HEK293 (cell line): ENCODE results near the gene CD2AP.

Experiments
- CTCF ChIA-PET: fragments of 350-600 bp; formaldehyde crosslinking; extraction: SDS; loops from one replicate; lab custom pipeline; 2021; ENCODE audit warnings: antibody characterized with exemption; lab: Yijun Ruan, JAX
- POLR2A ChIA-PET: fragments of 300-600 bp; formaldehyde crosslinking; extraction: SDS; loops from one replicate; lab custom pipeline; 2020; ENCODE audit warnings: antibody characterized with exemption, inconsistent platforms; lab: Yijun Ruan, JAX
- H3K27ac ChIP-seq: fragments of 200-500 bp; sonication (Bioruptor generic); 2 replicates; pipeline ENCODE4 v1.5.1; 2014; ENCODE audit warnings: low read depth, low read length, control low read depth, inconsistent platforms; ENCODE audit errors: extremely low read depth
- H3K36me3 ChIP-seq, 2 experiments: fragments of 200-500 bp in 1 of 2; sonication (Bioruptor generic) in 1 of 2; 1 replicate in 1 of 2; 2 replicates in 1 of 2; pipeline ENCODE4 v1.5.1; 2014 to 2017; ENCODE audit warnings: inconsistent platforms in 2 of 2, low read length in 2 of 2; ENCODE audit not compliant: control insufficient read depth in 2 of 2, insufficient read depth in 1 of 2
- H3K4me1 ChIP-seq: fragments of 200-500 bp; sonication (Bioruptor generic); 2 replicates; pipeline ENCODE4 v1.5.1; 2014; ENCODE audit warnings: mild to moderate bottlenecking, low read length, inconsistent platforms; ENCODE audit not compliant: control insufficient read depth, insufficient read depth
- H3K4me3 ChIP-seq: 2 replicates; pipeline ENCODE4 v1.5.1; 2011; ENCODE audit warnings: low read depth, mild to moderate bottlenecking, control low read depth, low read length, moderate library complexity
- H3K9me3 ChIP-seq: fragments of 200-500 bp; sonication (Bioruptor generic); 2 replicates; pipeline ENCODE4 v1.5.1; 2014; ENCODE audit warnings: low read depth, low read length, inconsistent platforms; ENCODE audit not compliant: control insufficient read depth, insufficient read depth
- EGR2 ChIP-seq: fragments of 450-650 bp; formaldehyde crosslinking; IDR thresholded peaks from 2 replicates; pipeline ENCODE4 v1.5.1; 2016; ENCODE audit warnings: low read depth, missing biosample characterization, missing genetic modification characterization
- GFI1B ChIP-seq: fragments of 450-650 bp; formaldehyde crosslinking; IDR thresholded peaks from 2 replicates; pipeline ENCODE4 v1.5.1; 2016; ENCODE audit warnings: missing biosample characterization, missing genetic modification characterization
- HOXA7 ChIP-seq: sonication (generic); formaldehyde crosslinking; IDR thresholded peaks from 2 replicates; pipeline ENCODE4 v1.8.1; 2022; ENCODE audit warnings: missing genetic modification reagents, borderline replicate concordance
- RBAK ChIP-seq: fragments of 450-650 bp; formaldehyde crosslinking; IDR thresholded peaks from 2 replicates; pipeline ENCODE4 v1.5.1; 2016; ENCODE audit warnings: missing biosample characterization, missing genetic modification characterization
- WT1 ChIP-seq: fragments of 450-650 bp; formaldehyde crosslinking; IDR thresholded peaks from 2 replicates; pipeline ENCODE4 v1.5.1; 2016; ENCODE audit warnings: missing biosample characterization, missing genetic modification characterization
- ZBTB17 ChIP-seq: fragments of 450-650 bp; formaldehyde crosslinking; IDR thresholded peaks from 2 replicates; pipeline ENCODE4 v1.5.1; 2016; ENCODE audit warnings: missing biosample characterization, missing genetic modification characterization
- ZBTB48 ChIP-seq: fragments of 450-650 bp; formaldehyde crosslinking; IDR thresholded peaks from 2 replicates; pipeline ENCODE4 v1.5.1; 2016; ENCODE audit warnings: missing biosample characterization, missing genetic modification characterization
- ZBTB49 ChIP-seq: fragments of 450-650 bp; formaldehyde crosslinking; IDR thresholded peaks from 2 replicates; pipeline ENCODE4 v1.5.1; 2016; ENCODE audit warnings: missing biosample characterization, missing genetic modification characterization, low read depth
- ZBTB8A ChIP-seq: fragments of 450-650 bp; formaldehyde crosslinking; IDR thresholded peaks from 2 replicates; pipeline ENCODE4 v1.5.1; 2016; ENCODE audit warnings: missing biosample characterization, missing genetic modification characterization
- ZFHX2 ChIP-seq: fragments of 450-650 bp; formaldehyde crosslinking; conservative IDR thresholded peaks from 2 replicates; pipeline ENCODE4 v1.5.1; 2016; ENCODE audit warnings: missing biosample characterization, missing genetic modification characterization
- ZFP3 ChIP-seq: fragments of 450-650 bp; formaldehyde crosslinking; IDR thresholded peaks from 2 replicates; pipeline ENCODE4 v1.5.1; 2016; ENCODE audit warnings: low read depth, missing biosample characterization, missing genetic modification characterization
- ZFP69B ChIP-seq: fragments of 450-650 bp; formaldehyde crosslinking; IDR thresholded peaks from 2 replicates; pipeline ENCODE4 v1.5.1; 2016; ENCODE audit warnings: missing biosample characterization, missing genetic modification characterization
- ZNF169 ChIP-seq: fragments of 450-650 bp; formaldehyde crosslinking; IDR thresholded peaks from 2 replicates; pipeline ENCODE4 v1.5.1; 2016; ENCODE audit warnings: missing biosample characterization, missing genetic modification characterization
- ZNF274 ChIP-seq, 2 experiments: fragments of 200-500 bp in 1 of 2; fragments of 450-650 bp in 1 of 2; sonication (Bioruptor generic) in 1 of 2; formaldehyde crosslinking in 1 of 2; IDR thresholded peaks; 2 replicates each; pipeline versions ENCODE4 v1.5.1 to v1.6.1; 2014 to 2016; ENCODE audit warnings: borderline replicate concordance in 1 of 2, inconsistent platforms in 1 of 2, low read length in 1 of 2, missing biosample characterization in 1 of 2, missing genetic modification characterization in 1 of 2
- ZNF311 ChIP-seq: fragments of 450-650 bp; formaldehyde crosslinking; IDR thresholded peaks from 2 replicates; pipeline ENCODE4 v1.5.1; 2017; ENCODE audit warnings: missing biosample characterization, missing genetic modification characterization, borderline replicate concordance
- ZNF350 ChIP-seq: fragments of 450-650 bp; formaldehyde crosslinking; IDR thresholded peaks from 2 replicates; pipeline ENCODE4 v1.5.0; 2017; ENCODE audit warnings: missing biosample characterization, mild to moderate bottlenecking, missing genetic modification characterization
- ZNF510 ChIP-seq: fragments of 450-650 bp; formaldehyde crosslinking; IDR thresholded peaks from 2 replicates; pipeline ENCODE4 v1.5.1; 2018; ENCODE audit warnings: mild to moderate bottlenecking, missing genetic modification characterization, missing biosample characterization; ENCODE audit not compliant: insufficient replicate concordance
- ZNF529 ChIP-seq: fragments of 450-650 bp; formaldehyde crosslinking; IDR thresholded peaks from 2 replicates; pipeline ENCODE4 v1.5.1; 2017; ENCODE audit warnings: missing genetic modification characterization, missing biosample characterization; ENCODE audit not compliant: insufficient replicate concordance
- ZNF571 ChIP-seq: fragments of 450-650 bp; formaldehyde crosslinking; IDR thresholded peaks from 2 replicates; pipeline ENCODE4 v1.5.0; 2017; ENCODE audit warnings: missing biosample characterization, missing genetic modification characterization
- ZNF585B ChIP-seq: fragments of 450-650 bp; formaldehyde crosslinking; IDR thresholded peaks from 2 replicates; pipeline ENCODE4 v1.5.1; 2016; ENCODE audit warnings: missing biosample characterization, missing genetic modification characterization
- ZNF670 ChIP-seq: fragments of 450-650 bp; formaldehyde crosslinking; IDR thresholded peaks from 2 replicates; pipeline ENCODE4 v1.5.1; 2016; ENCODE audit warnings: missing biosample characterization, missing genetic modification characterization, low read depth
- ZNF692 ChIP-seq: fragments of 450-650 bp; formaldehyde crosslinking; IDR thresholded peaks from 2 replicates; pipeline ENCODE4 v1.5.1; 2016; ENCODE audit warnings: missing biosample characterization, missing genetic modification characterization
- ZNF768 ChIP-seq: fragments of 450-650 bp; formaldehyde crosslinking; IDR thresholded peaks from 2 replicates; pipeline ENCODE4 v1.5.1; 2018; ENCODE audit warnings: missing biosample characterization, mild to moderate bottlenecking, missing genetic modification characterization
- ZSCAN18 ChIP-seq: fragments of 450-650 bp; formaldehyde crosslinking; IDR thresholded peaks from 2 replicates; pipeline ENCODE4 v1.5.1; 2016; ENCODE audit warnings: missing biosample characterization, missing genetic modification characterization

Gene CD2AP

GRCh38 chr6:47437592-47437991 lies 40.0 kb upstream of the CD2AP start:
- H3K9me3 ChIP-seq = no peaks in the 10 kb centered on the region
- peaks cover 4% of the 10 kb centered on the region; the same call in 1 of the 2 replicates for H3K4me1 ChIP-seq
- CTCF ChIA-PET = no interaction called here
- H3K4me3 ChIP-seq = no peak overlapping the region
- H3K27ac ChIP-seq = no peak overlapping the region
- TF ChIP-seq EGR2 (tag by site-specific recombination) = peak; percentile 74
- peak; percentile 61 for TF ChIP-seq ZFHX2
- TF ChIP-seq ZFP69B (tag by site-specific recombination) = no peak
- TF ChIP-seq ZBTB8A (tag by site-specific recombination) = no peak
- TF ChIP-seq HOXA7 (CRISPR knock-in tag) = no peak
- no peak for TF ChIP-seq ZNF169 (tag by site-specific recombination)
- no peak for TF ChIP-seq WT1 (tag by site-specific recombination)
- H3K36me3 ChIP-seq = no peaks in the 10 kb centered on the region
- POLR2A ChIA-PET = no interaction called here

GRCh38 chr6:47438481-47439347 lies 38.9 kb upstream of the CD2AP start:
- Histone ChIP-seq H3K27ac (no peak overlapping the region), H3K4me3 (no peak overlapping the region), H3K36me3 (no peaks in the 10 kb centered on the region), H3K9me3 (no peaks in the 10 kb centered on the region), H3K4me1 (peaks cover 4% of the 10 kb centered on the region; the same call in 1 of the 2 replicates)
- ChIA-PET CTCF (interaction anchor here (0.7 kb wide), 1 partner anchor 27 kb away, joined by 4 read pairs; no protein-coding TSS in a partner anchor), POLR2A (no interaction called here)
- TF ChIP-seq ZNF692 (tag by site-specific recombination) (no peak), ZNF670 (tag by site-specific recombination) (no peak), ZNF768 (tag by site-specific recombination) (no peak), ZNF510 (tag by site-specific recombination) (no peak), ZBTB17 (tag by site-specific recombination) (no peak), ZNF311 (no peak), ZBTB49 (tag by site-specific recombination) (no peak), ZFP3 (tag by site-specific recombination) (no peak), ZNF350 (no peak), RBAK (tag by site-specific recombination) (no peak), ZFP69B (tag by site-specific recombination) (no peak), GFI1B (no peak), ZSCAN18 (tag by site-specific recombination) (no peak), ZNF529 (tag by site-specific recombination) (no peak), ZNF169 (tag by site-specific recombination) (no peak), ZNF274 (IDR thresholded peaks at IDR 0.05; ENCODE audit: low read length) (no peak), ZNF274 (tag by site-specific recombination; IDR thresholded peaks at IDR 0.05; ENCODE audit: borderline replicate concordance) (no peak), ZNF571 (no peak), ZNF585B (tag by site-specific recombination) (no peak), ZBTB48 (tag by site-specific recombination) (no peak)
